ENCODE results near the gene SUGCT. TPM values are rescaled to one million over a fixed set of nuclear protein-coding genes. Genes with fewer than 3 reads are reported as not detected.

SUGCT gene
- total and polyA plus RNA-seq, 2 of the 8 experiments (the other 6 are each of a cell fraction or from before 2014, with no cell fraction given), result 2.8 to 5.4 TPM

GRCh38 chr7:40566879-40567278 is 432.1 kb downstream of the SUGCT start:
- FAIRE-seq (no peak), DNase-seq (ENCODE audit: low read depth in 1 of 2, low spot score in 2 of 2) (no peak)
- H3K79me1 ChIP-seq (ENCODE audit: low read depth, low read length), result no peaks in the 10 kb centered on the region
- ChIA-PET CTCF (ENCODE audit: partially characterized antibody) (no interaction called here), POLR2A (ENCODE audit: partially characterized antibody) (no interaction called here)
- H2BK15ac ChIP-seq (ENCODE audit: low read length), result no peak overlapping the region
- no peaks in the 10 kb centered on the region for H3K9me3 ChIP-seq (ENCODE audit: insufficient read depth in 2 of 2, low read depth in 1 of 2, low read length in 1 of 2)
- no peak overlapping the region for H3K27ac ChIP-seq (ENCODE audit: low read depth, low read length)
- no peak overlapping the region for H4K5ac ChIP-seq (ENCODE audit: insufficient read length, low read depth, low read length)
- H3K27me3 ChIP-seq (replicated peaks in 1 of 4; ENCODE audit: control insufficient read depth in 3 of 4, extremely low read depth in 1 of 4, insufficient read depth in 3 of 4, low read length in 3 of 4), result no peaks in the 10 kb centered on the region
- no peaks in the 10 kb centered on the region for H3K23me2 ChIP-seq (ENCODE audit: low read depth, low read length)
- no peak overlapping the region for H2BK20ac ChIP-seq (ENCODE audit: low read length)
- H3K23ac ChIP-seq (ENCODE audit: insufficient read length), result no peak overlapping the region
- peaks cover 3 to 9% (median 7%) of the 10 kb centered on the region in 4 experiments; a peak in 6 of 7 replicates for H3K4me1 ChIP-seq (replicated peaks in 1 of 4; ENCODE audit: control insufficient read depth in 3 of 4, insufficient read depth in 4 of 4, low read length in 3 of 4)
- no peaks in the 10 kb centered on the region for H3K79me2 ChIP-seq (ENCODE audit: control insufficient read depth in 1 of 2, insufficient read depth in 2 of 2, low read length in 2 of 2)
- H2BK5ac ChIP-seq (ENCODE audit: low read depth, low read length), result no peak overlapping the region
- no peak overlapping the region for H3K4me3 ChIP-seq (ENCODE audit: extremely low read depth in 1 of 4, insufficient read depth in 2 of 4, low read depth in 3 of 4, low read length in 4 of 4)
- no peaks in the 10 kb centered on the region for H3K36me3 ChIP-seq (ENCODE audit: control insufficient read depth in 2 of 4, insufficient read depth in 4 of 4, low read length in 3 of 4)
- H3K4ac ChIP-seq (replicated peaks; ENCODE audit: insufficient read length, low read depth, low read length), result no peak overlapping the region
- no peak overlapping the region for H3K9ac ChIP-seq (replicated peaks in 1 of 4; ENCODE audit: extremely low read depth in 1 of 4, low read depth in 3 of 4, low read length in 3 of 4)
- no peak overlapping the region for H2AK5ac ChIP-seq (ENCODE audit: low read depth, low read length)
- H4K8ac ChIP-seq (ENCODE audit: extremely low read depth, insufficient read depth, low read length), result no peak overlapping the region
- H3K14ac ChIP-seq (ENCODE audit: insufficient read length), result no peak overlapping the region
- WGBS, 2 experiments (ENCODE audit: extremely low coverage in 1 of 2, insufficient coverage in 1 of 2, insufficient read length in 1 of 2, insufficient replicate concordance in 2 of 2, low coverage in 1 of 2, low lambda C conversion rate in 2 of 2, missing lambda C conversion rate in 1 of 2), result 91% methylated on average over 5 of the region's 5 CpGs; no CpG with 5 or more reads in 1 of the 2 experiments
- no peak overlapping the region for H4K91ac ChIP-seq (replicated peaks; ENCODE audit: insufficient read length, low read length)
- H3K18ac ChIP-seq (ENCODE audit: extremely low read depth, low read length), result no peak overlapping the region
- no peak overlapping the region for H2BK12ac ChIP-seq (ENCODE audit: low read depth, low read length)
- no peak overlapping the region for H3K56ac ChIP-seq (replicated peaks; ENCODE audit: insufficient read length, low read depth, low read length)
- no peaks in the 10 kb centered on the region for H4K20me1 ChIP-seq (replicated peaks in 1 of 2; ENCODE audit: control insufficient read depth in 1 of 2, insufficient read depth in 2 of 2, low read length in 2 of 2)
- no peak overlapping the region for H2AFZ ChIP-seq (ENCODE audit: low read length)
- H2BK120ac ChIP-seq (replicated peaks; ENCODE audit: low read depth, low read length), result no peak overlapping the region
- no peak overlapping the region for H3K4me2 ChIP-seq (ENCODE audit: insufficient read depth in 1 of 2, low read depth in 2 of 2, low read length in 2 of 2)
- TF ChIP-seq EGR1 (IDR thresholded peaks at IDR 0.05; ENCODE audit: borderline replicate concordance, low read depth, low read length) (no peak), BRCA1 (IDR thresholded peaks at IDR 0.05; ENCODE audit: low read depth, low read length) (no peak), SIRT6 (IDR thresholded peaks at IDR 0.05; ENCODE audit: low read length) (no peak), NANOG (IDR thresholded peaks at IDR 0.05; ENCODE audit: insufficient read depth, low read depth, low read length, poor library complexity, severe bottlenecking) (no peak), TEAD4 (IDR thresholded peaks at IDR 0.05; ENCODE audit: low read depth, low read length) (no peak), HDAC6 (IDR thresholded peaks at IDR 0.05; ENCODE audit: low read depth, low read length) (no peak), CEBPB (IDR thresholded peaks at IDR 0.05; ENCODE audit: low read depth, low read length) (no peak), ASH2L (IDR thresholded peaks at IDR 0.05; ENCODE audit: low read length) (no peak), KDM4A (IDR thresholded peaks at IDR 0.05; ENCODE audit: low read depth, low read length, severe bottlenecking) (no peak), RBBP5 (IDR thresholded peaks at IDR 0.05; ENCODE audit: borderline replicate concordance, low read depth, low read length) (no peak), CHD1 (IDR thresholded peaks at IDR 0.05; ENCODE audit: low read depth, low read length) (no peak), SIN3A (conservative IDR thresholded peaks at IDR 0.05 in 1 of 2, IDR thresholded peaks at IDR 0.05 in 1 of 2; ENCODE audit: low read depth in 1 of 2, low read length in 2 of 2) (no peak), SRF (IDR thresholded peaks at IDR 0.05; ENCODE audit: low read depth, low read length) (no peak), JUN (IDR thresholded peaks at IDR 0.05; ENCODE audit: low read depth, low read length) (no peak), FOSL1 (IDR thresholded peaks at IDR 0.05; ENCODE audit: insufficient read depth, low read depth, low read length) (no peak), TBP (IDR thresholded peaks at IDR 0.05; ENCODE audit: low read depth, low read length) (no peak)
